Measurements from ENCODE around the gene CTNNA3.

DNA sequence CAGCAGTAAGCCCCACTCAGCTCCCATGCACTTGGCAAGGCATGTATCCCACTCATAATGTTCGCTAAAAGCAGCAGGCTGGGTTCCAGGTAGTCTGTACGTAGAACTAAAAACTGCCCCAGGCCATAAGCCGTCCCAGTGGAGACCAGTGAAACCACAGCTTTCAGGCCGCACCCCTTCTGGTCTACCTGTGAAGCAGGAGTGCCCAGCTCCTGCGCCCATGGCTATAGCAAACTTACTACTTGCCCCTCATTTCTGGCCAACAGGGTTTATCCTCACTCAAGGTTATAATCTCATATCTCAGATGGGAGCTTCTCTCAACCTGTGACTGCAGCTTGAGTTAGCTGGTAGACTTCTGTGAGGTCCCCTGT, 1108.3 kb downstream of the CTNNA3 start:
- TF ChIP-seq, protein P1, sequence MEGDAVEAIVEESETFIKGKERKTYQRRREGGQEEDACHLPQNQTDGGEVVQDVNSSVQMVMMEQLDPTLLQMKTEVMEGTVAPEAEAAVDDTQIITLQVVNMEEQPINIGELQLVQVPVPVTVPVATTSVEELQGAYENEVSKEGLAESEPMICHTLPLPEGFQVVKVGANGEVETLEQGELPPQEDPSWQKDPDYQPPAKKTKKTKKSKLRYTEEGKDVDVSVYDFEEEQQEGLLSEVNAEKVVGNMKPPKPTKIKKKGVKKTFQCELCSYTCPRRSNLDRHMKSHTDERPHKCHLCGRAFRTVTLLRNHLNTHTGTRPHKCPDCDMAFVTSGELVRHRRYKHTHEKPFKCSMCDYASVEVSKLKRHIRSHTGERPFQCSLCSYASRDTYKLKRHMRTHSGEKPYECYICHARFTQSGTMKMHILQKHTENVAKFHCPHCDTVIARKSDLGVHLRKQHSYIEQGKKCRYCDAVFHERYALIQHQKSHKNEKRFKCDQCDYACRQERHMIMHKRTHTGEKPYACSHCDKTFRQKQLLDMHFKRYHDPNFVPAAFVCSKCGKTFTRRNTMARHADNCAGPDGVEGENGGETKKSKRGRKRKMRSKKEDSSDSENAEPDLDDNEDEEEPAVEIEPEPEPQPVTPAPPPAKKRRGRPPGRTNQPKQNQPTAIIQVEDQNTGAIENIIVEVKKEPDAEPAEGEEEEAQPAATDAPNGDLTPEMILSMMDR (IDR thresholded peaks at IDR 0.05): no peak
- no peak for TF ChIP-seq EP300 (IDR thresholded peaks at IDR 0.05; ENCODE audit: low read depth)
- no peak for TF ChIP-seq POLR2A (IDR thresholded peaks at IDR 0.05)
- TF ChIP-seq POLR2AphosphoS5 (IDR thresholded peaks at IDR 0.05): no peak
